Cardiac fibroblast (primary cell): ENCODE measurements around the gene SLC35F3.

Source experiments
- DNase-seq, 2 donors: peaks; one replicate each; pipeline versions ENCODE4 v3.0.0 to v3.0.0-alpha.2; 2010; ENCODE audit warnings: low read depth in 2 of 2
- H3K4me3 ChIP-seq, 2 donors: replicated peaks in 1 of 2; 1 replicate in 1 of 2; 2 replicates in 1 of 2; pipeline ENCODE4 v1.5.1; 2011; ENCODE audit warnings: low read depth in 2 of 2, low read length in 2 of 2, mild to moderate bottlenecking in 2 of 2, moderate library complexity in 1 of 2
- TF ChIP-seq, protein P1 (sequence below): IDR thresholded peaks from one replicate; pipeline ENCODE4 v1.5.1; 2011; ENCODE audit warnings: low read depth, mild to moderate bottlenecking, low read length, inconsistent platforms

SLC35F3 gene

DNA sequence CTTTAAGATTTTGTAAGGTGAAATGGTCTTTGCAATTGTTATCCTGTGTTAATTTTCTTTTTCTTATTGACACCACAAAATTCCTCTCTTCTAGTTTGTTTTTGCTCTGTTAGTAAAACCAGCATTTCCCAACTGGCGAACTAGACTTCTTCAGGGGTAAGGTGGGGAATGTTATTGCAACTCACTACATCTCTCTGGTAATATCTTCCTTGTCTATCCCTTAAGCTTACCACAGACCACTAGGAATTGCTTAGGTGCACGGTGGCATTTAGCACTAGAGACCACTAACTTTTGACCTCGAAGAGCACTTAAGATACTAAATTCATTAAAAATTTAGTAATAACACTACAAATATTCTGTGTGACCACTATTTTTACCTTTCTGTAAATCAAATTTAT, 464.6 kb downstream of the SLC35F3 start:
- DNase-seq: no peak
- TF ChIP-seq, protein P1, sequence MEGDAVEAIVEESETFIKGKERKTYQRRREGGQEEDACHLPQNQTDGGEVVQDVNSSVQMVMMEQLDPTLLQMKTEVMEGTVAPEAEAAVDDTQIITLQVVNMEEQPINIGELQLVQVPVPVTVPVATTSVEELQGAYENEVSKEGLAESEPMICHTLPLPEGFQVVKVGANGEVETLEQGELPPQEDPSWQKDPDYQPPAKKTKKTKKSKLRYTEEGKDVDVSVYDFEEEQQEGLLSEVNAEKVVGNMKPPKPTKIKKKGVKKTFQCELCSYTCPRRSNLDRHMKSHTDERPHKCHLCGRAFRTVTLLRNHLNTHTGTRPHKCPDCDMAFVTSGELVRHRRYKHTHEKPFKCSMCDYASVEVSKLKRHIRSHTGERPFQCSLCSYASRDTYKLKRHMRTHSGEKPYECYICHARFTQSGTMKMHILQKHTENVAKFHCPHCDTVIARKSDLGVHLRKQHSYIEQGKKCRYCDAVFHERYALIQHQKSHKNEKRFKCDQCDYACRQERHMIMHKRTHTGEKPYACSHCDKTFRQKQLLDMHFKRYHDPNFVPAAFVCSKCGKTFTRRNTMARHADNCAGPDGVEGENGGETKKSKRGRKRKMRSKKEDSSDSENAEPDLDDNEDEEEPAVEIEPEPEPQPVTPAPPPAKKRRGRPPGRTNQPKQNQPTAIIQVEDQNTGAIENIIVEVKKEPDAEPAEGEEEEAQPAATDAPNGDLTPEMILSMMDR: no peak
- no peak overlapping the region for H3K4me3 ChIP-seq

DNA sequence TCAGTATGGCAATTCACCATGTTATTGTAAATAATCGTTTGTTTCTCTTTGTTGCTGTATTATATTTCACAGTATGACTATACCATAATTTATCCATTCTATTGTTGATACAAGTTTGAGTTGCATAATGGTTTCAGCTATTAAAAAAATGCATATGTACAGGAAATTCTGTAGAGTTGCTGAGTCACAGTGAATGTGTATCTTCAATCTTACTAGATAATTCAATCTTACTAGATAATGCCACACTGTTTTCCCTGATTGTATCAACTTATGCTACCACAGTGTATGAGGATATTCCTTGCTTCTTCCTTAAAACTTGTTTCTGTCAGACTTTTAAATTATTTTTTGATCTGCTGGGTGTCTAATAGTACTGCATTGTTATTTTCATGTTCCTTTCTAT, 465.3 kb downstream of the SLC35F3 start:
- no peak overlapping the region for H3K4me3 ChIP-seq
- DNase-seq: peak; percentile 26 to 72
- TF ChIP-seq, protein P1: no peak

DNA sequence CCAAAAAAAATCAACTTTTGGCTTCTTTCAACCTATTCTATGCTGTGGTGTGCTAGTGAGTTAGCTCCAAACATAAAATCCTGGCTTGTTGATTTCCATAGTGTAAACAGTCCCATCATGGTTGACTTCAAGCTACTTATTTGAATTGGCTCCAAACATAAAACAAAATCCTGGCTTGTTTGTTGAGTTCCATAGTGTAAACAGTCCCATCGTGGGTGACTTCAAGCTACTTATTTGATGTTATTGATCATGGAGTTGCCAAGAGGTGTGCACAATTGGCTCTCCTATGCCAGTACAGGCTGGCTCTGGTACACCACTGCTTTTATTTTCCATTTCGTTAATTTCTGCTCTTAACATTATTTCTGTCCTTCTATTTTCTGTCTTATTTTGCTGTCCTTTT, 466.9 kb downstream of the SLC35F3 start:
- H3K4me3 ChIP-seq: no peak overlapping the region
- TF ChIP-seq, protein P1: no peak
- DNase-seq: no peak

DNA sequence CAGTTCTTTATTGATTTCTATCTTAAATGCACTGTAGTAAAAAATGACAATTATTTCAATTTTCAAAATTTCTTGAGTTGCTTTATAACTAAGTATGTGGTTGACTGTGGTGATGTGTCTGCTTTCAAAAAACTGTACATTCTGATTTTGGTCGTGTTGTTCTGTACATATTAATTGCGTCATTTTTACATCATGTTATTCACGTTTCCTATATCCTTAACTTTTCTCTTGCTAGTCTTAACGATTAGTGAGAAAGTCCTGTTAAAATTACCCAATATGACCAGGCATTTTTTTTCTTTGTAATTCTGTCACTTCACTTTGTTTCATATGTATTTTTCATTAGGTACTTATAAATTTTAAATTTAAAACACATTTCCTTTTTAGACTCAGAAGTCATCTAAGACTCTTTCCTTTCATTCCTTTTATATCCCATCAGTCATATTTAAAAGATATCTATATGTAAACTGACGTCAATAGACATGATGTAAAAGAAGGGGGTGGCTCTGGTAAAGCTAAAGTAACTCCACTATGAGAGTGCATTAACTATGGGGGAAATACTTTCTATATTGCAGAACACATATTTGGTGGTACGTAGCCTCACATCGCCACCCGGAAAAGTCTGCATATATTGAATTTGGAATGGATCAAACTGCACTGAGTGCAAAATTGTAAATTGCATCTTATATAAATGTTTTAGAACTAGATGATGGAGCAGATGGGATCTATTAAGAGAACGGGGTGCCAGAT, 467.7 kb downstream of the SLC35F3 start:
- TF ChIP-seq, protein P1: no peak
- DNase-seq: no peak
- H3K4me3 ChIP-seq: peak overlapping the region; percentile 64 to 91

DNA sequence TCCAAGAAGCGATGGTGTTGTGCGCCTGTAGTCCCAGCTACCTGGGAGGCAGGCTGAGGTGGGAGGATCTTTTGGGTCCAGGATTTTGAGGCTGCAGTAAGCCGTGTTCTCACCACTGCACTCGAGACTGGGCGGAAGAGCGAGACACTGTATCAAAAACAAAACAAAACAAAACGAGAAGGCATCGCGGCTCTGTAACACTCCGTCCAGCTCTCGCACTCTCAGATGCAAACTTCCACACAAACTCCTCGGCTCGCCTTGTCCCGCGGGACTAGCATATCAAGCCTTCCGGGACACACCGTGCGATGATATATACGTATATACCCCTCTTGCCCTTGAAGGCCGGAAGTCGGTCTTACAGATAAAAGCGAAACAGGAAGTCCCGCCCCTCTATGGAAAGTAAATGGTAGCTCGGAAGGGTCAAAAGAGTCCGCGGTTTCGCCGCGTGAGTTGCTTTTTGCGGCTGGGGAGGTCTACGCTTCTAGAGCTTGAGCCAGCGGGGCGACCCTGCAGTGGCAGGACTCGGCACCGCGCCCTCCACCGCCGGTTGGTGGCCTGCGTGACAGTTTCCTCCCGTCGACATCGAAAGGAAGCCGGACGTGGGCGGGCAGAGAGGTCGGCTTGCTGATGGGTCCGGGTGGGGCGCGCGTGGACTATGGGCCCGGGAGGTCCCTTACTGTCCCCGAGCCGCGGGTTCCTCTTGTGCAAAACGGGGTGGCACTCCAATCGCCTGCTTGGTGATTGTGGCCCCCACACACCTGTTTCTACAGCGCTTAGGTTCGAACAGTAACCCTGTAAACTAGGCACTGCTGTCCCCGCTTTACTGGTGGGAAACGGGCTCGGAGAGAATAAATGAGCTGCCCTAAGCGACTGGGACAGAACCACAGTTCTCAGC, 468.8 kb downstream of the SLC35F3 start, which contains the start of gene COA6:
Gene COA6 (plus strand): TSS at position 393 of the 895 bp plus-strand sequence. CDS start 11 bp downstream, at position 404.
- peak within 1 kb of the TSS; percentile 64 to 91 for H3K4me3 ChIP-seq
- TF ChIP-seq, protein P1: no peak
- DNase-seq: peak; percentile 98

DNA sequence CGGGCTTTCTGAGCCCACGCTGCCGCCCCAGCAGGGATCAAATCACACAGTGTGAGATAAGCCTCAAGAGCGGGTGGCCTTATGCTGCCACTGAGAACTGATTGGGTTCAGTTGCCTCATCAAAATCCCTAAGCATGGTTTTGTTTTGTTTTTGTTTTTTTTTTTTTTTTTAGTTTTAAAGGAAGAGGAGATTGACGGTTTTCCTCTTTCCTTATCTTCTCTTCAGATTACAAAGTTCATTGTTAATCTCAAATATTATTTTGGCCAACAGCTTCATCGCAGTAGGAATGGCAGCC, 469.4 kb downstream of the SLC35F3 start:
- H3K4me3 ChIP-seq: peak overlapping the region; percentile 64 to 91
- DNase-seq: no peak
- TF ChIP-seq, protein P1: no peak
